Caco-2 (cell line): Measurements from ENCODE around the gene THNSL1. TPM values are rescaled to one million over a fixed set of nuclear protein-coding genes. Genes with fewer than 3 reads are reported as not detected.
A peak's percentile ranks its signal among the peaks of the same experiment; 100 is the strongest.

ENCODE experiments used
- BruUV-seq: library from RNA; stranded (reverse); fragments of 400-500 nt; replicated peaks from 2 replicates; lab custom pipeline; 2021; lab: Mats Ljungman, UMichigan
- CTCF ChIA-PET: fragments of 300-600 bp; sonication (Branson Sonifier 250); formaldehyde crosslinking; loops from one replicate; lab custom pipeline; 2022; ENCODE audit warnings: antibody characterized with exemption; lab: Charles Lee
- POLR2A ChIA-PET: fragments of 300-600 bp; sonication (Branson Sonifier 250); formaldehyde crosslinking; loops from one replicate; lab custom pipeline; 2022; ENCODE audit warnings: antibody characterized with exemption; lab: Charles Lee
- DNase-seq, 2 experiments: peaks; one replicate each; pipeline versions ENCODE4 v3.0.0 to v3.0.0-alpha.2; 2020 to 2022
- H3K27me3 ChIP-seq: replicated peaks from 2 replicates; pipeline ENCODE4 v1.6.0; 2011; ENCODE audit warnings: low read length; ENCODE audit not compliant: control insufficient read depth, insufficient read depth
- H3K36me3 ChIP-seq: 2 replicates; pipeline ENCODE4 v1.5.1; 2011; ENCODE audit warnings: low read length; ENCODE audit not compliant: control insufficient read depth, insufficient read depth
- H3K4me1 ChIP-seq: fragments of 250-450 bp; sonication (Bioruptor Pico); 2 replicates; pipeline ENCODE4 v1.5.1; 2020; ENCODE audit warnings: mild to moderate bottlenecking
- H3K4me3 ChIP-seq: 2 replicates; pipeline ENCODE4 v1.5.1; 2011; ENCODE audit warnings: low read depth, mild to moderate bottlenecking, control low read depth, low read length
- H3K9me3 ChIP-seq: fragments of 250-450 bp; sonication (Bioruptor Pico); 2 replicates; pipeline ENCODE4 v1.5.1; 2020; ENCODE audit warnings: mild to moderate bottlenecking, moderate library complexity
- H3K27ac Mint-ChIP-seq: one replicate; pipeline ENCODE4 v1.8.0; 2022; ENCODE audit warnings: mixed read lengths; ENCODE audit not compliant: unreplicated experiment
- H3K27me3 Mint-ChIP-seq: one replicate; pipeline ENCODE4 v1.8.0; 2022; ENCODE audit warnings: mixed read lengths; ENCODE audit not compliant: insufficient read depth, unreplicated experiment
- H3K36me3 Mint-ChIP-seq: one replicate; pipeline ENCODE4 v1.8.0; 2022; ENCODE audit warnings: mild to moderate bottlenecking, mixed read lengths; ENCODE audit not compliant: insufficient read depth, unreplicated experiment
- H3K4me1 Mint-ChIP-seq: one replicate; pipeline ENCODE4 v1.8.0; 2022; ENCODE audit warnings: low read depth, mixed read lengths; ENCODE audit not compliant: unreplicated experiment
- H3K4me3 Mint-ChIP-seq: one replicate; pipeline ENCODE4 v1.8.0; 2022; ENCODE audit warnings: mild to moderate bottlenecking, moderate library complexity, mixed read lengths; ENCODE audit not compliant: unreplicated experiment
- H3K9me3 Mint-ChIP-seq: one replicate; pipeline ENCODE4 v1.8.0; 2022; ENCODE audit warnings: mixed read lengths; ENCODE audit not compliant: unreplicated experiment
- CTCF ChIP-seq, 2 experiments: fragments of 200-600 bp in 1 of 2; IDR thresholded peaks; 1 replicate in 1 of 2; 2 replicates in 1 of 2; pipeline versions ENCODE4 v1.5.1 to v1.8.0; 2011 to 2022; ENCODE audit warnings: antibody characterized with exemption in 1 of 2, control low read depth in 1 of 2, inconsistent platforms in 1 of 2, low read depth in 1 of 2, low read length in 1 of 2, mild to moderate bottlenecking in 1 of 2, moderate library complexity in 1 of 2; ENCODE audit not compliant: insufficient read depth in 1 of 2, severe bottlenecking in 1 of 2, unreplicated experiment in 1 of 2
- intact Hi-C: fragments of 100-400 bp; cut with micrococcal nuclease; formaldehyde crosslinking; loops from one replicate; pipeline ENCODE4 v1.10.0; 2022; ENCODE audit not compliant: unreplicated experiment
- total RNA-seq: library from RNA; stranded (reverse); gene quantifications from 2 replicates; pipeline ENCODE4 v1.2.3, GENCODE V29; 2022

THNSL1 gene
- total RNA-seq, 1 experiment from 2014 or later, result 6.3 TPM

- POLR2A ChIA-PET, result no interaction called here
- H3K27ac Mint-ChIP-seq, result no peak overlapping the region
- CTCF ChIA-PET, result interaction anchor here (1.7 kb wide), 1 partner anchor 57 kb away, joined by 7 read pairs; no protein-coding TSS in a partner anchor
- intact Hi-C loops, result no loop called here
- Histone ChIP-seq H3K4me3 (no peak overlapping the region), H3K4me1 (no peaks in the 10 kb centered on the region), H3K27me3 (no peaks in the 10 kb centered on the region), H3K36me3 (no peaks in the 10 kb centered on the region), H3K9me3 (no peaks in the 10 kb centered on the region)
- no peaks in the 10 kb centered on the region for H3K9me3 Mint-ChIP-seq
- no peak overlapping the region for H3K4me3 Mint-ChIP-seq
- no peaks in the 10 kb centered on the region for H3K36me3 Mint-ChIP-seq
- no peak for TF ChIP-seq CTCF (IDR thresholded peaks at IDR 0.05; ENCODE audit: insufficient read depth in 1 of 2, low read depth in 1 of 2, low read length in 1 of 2, severe bottlenecking in 1 of 2, unreplicated experiment in 1 of 2)
- DNase-seq, result no peak
- H3K27me3 Mint-ChIP-seq, result no peaks in the 10 kb centered on the region
- TSS peak; percentile 8 for BruUV-seq
- H3K4me1 Mint-ChIP-seq, result no peaks in the 10 kb centered on the region
Observed at GRCh38 chr10:25024528-25024927, 8.1 kb downstream of the THNSL1 start.

GRCh38 chr10:25026463-25026862, 10.1 kb downstream of the THNSL1 start:
- CTCF ChIA-PET, result interaction anchor here (0.6 to 1.8 kb wide), 3 partner anchors 56 to 1529 kb away, joined by 3 to 5 read pairs (median 4); no protein-coding TSS in a partner anchor
- Histone ChIP-seq H3K4me3 (no peak overlapping the region), H3K4me1 (no peaks in the 10 kb centered on the region), H3K27me3 (no peaks in the 10 kb centered on the region), H3K9me3 (no peaks in the 10 kb centered on the region), H3K36me3 (no peaks in the 10 kb centered on the region)
- TF ChIP-seq CTCF (IDR thresholded peaks at IDR 0.05; ENCODE audit: insufficient read depth in 1 of 2, low read depth in 1 of 2, low read length in 1 of 2, severe bottlenecking in 1 of 2, unreplicated experiment in 1 of 2), result peak; percentile 47 to 52
- no peaks in the 10 kb centered on the region for H3K36me3 Mint-ChIP-seq
- DNase-seq, result no peak
- intact Hi-C loops, result loop anchor here (1.0 to 2.0 kb wide), 3 partner anchors 36 to 201 kb away; no protein-coding TSS in a partner anchor
- no peaks in the 10 kb centered on the region for H3K4me1 Mint-ChIP-seq
- no peak overlapping the region for H3K27ac Mint-ChIP-seq
- no TSS peak for BruUV-seq
- H3K4me3 Mint-ChIP-seq, result no peak overlapping the region
- H3K27me3 Mint-ChIP-seq, result no peaks in the 10 kb centered on the region
- POLR2A ChIA-PET, result no interaction called here
- H3K9me3 Mint-ChIP-seq, result no peaks in the 10 kb centered on the region

GRCh38 chr10:25028711-25029110, 12.3 kb downstream of the THNSL1 start:
- H3K9me3 ChIP-seq, result no peaks in the 10 kb centered on the region
- Mint-ChIP-seq H3K9me3 (no peaks in the 10 kb centered on the region), H3K4me1 (no peaks in the 10 kb centered on the region), H3K27me3 (no peaks in the 10 kb centered on the region), H3K27ac (peak overlapping the region; percentile 3), H3K4me3 (no peak overlapping the region), H3K36me3 (no peaks in the 10 kb centered on the region)
- H3K36me3 ChIP-seq, result no peaks in the 10 kb centered on the region
- intact Hi-C loops, result no loop called here
- BruUV-seq, result no TSS peak
- TF ChIP-seq CTCF (IDR thresholded peaks at IDR 0.05; ENCODE audit: insufficient read depth in 1 of 2, low read depth in 1 of 2, low read length in 1 of 2, severe bottlenecking in 1 of 2, unreplicated experiment in 1 of 2), result no peak
- H3K4me3 ChIP-seq, result no peak overlapping the region
- POLR2A ChIA-PET, result no interaction called here
- no peaks in the 10 kb centered on the region for H3K4me1 ChIP-seq
- no peak for DNase-seq
- CTCF ChIA-PET, result interaction anchor here (1.0 to 1.1 kb wide), 3 partner anchors 51 to 198 kb away, joined by 3 to 5 read pairs (median 4); no protein-coding TSS in a partner anchor
- no peaks in the 10 kb centered on the region for H3K27me3 ChIP-seq
